CD14-positive monocyte (primary cell): Measurements from ENCODE around the gene UBE3A. TPM values are rescaled to one million over a fixed set of nuclear protein-coding genes. Genes with fewer than 3 reads are reported as not detected.

Experiments
- DNase-seq, 3 donors: peaks; one replicate each; pipeline ENCODE4 v3.0.0-alpha.2; 2011 to 2022
- H2AFZ ChIP-seq: 2 replicates; pipeline ENCODE4 v1.6.0; 2012; ENCODE audit warnings: mild to moderate bottlenecking, low read depth, low read length, inconsistent platforms; ENCODE audit not compliant: insufficient read depth, poor library complexity, severe bottlenecking
- H3K27ac ChIP-seq, 2 donors: 1 replicate in 1 of 2; 2 replicates in 1 of 2; pipeline ENCODE4 v1.5.1; 2012 to 2013; ENCODE audit warnings: low read length in 2 of 2, control low read depth in 1 of 2, inconsistent platforms in 1 of 2, low read depth in 1 of 2, mild to moderate bottlenecking in 1 of 2
- H3K27me3 ChIP-seq, 2 donors: one replicate each; pipeline versions ENCODE4 v1.6.0 to v1.6.1; 2011 to 2013; ENCODE audit warnings: low read length in 2 of 2; ENCODE audit not compliant: control insufficient read depth in 2 of 2, insufficient read depth in 2 of 2
- H3K36me3 ChIP-seq, 2 donors: replicated peaks in 1 of 2; 1 replicate in 1 of 2; 2 replicates in 1 of 2; pipeline versions ENCODE4 v1.5.1 to v1.6.1; 2012 to 2013; ENCODE audit warnings: low read length in 2 of 2, control low read depth in 1 of 2, inconsistent platforms in 1 of 2, mild to moderate bottlenecking in 1 of 2; ENCODE audit not compliant: insufficient read depth in 2 of 2, control insufficient read depth in 1 of 2
- H3K4me1 ChIP-seq, 2 donors: 1 replicate in 1 of 2; 2 replicates in 1 of 2; pipeline versions ENCODE4 v1.5.1 to v1.6.1; 2012 to 2013; ENCODE audit warnings: low read length in 2 of 2, control low read depth in 1 of 2, inconsistent platforms in 1 of 2, mild to moderate bottlenecking in 1 of 2, moderate library complexity in 1 of 2; ENCODE audit not compliant: insufficient read depth in 2 of 2, control insufficient read depth in 1 of 2
- H3K4me2 ChIP-seq: replicated peaks from 2 replicates; pipeline ENCODE3; 2012; ENCODE audit warnings: low read length, moderate library complexity, mild to moderate bottlenecking; ENCODE audit not compliant: poor library complexity, severe bottlenecking; ENCODE audit errors: extremely low read depth
- H3K4me3 ChIP-seq, 3 experiments: fragments of 200-600 bp in 1 of 3; sonication (generic) in 1 of 3; replicated peaks in 1 of 3; 1 replicate in 2 of 3; 2 replicates in 1 of 3; pipeline ENCODE4 v1.5.1; 2011 to 2013; ENCODE audit warnings: low read length in 3 of 3, mild to moderate bottlenecking in 3 of 3, control low read depth in 2 of 3, low read depth in 2 of 3, inconsistent platforms in 1 of 3, moderate library complexity in 1 of 3
- H3K79me2 ChIP-seq: 2 replicates; pipeline ENCODE4 v1.6.0; 2012; ENCODE audit warnings: mild to moderate bottlenecking, control low read depth, inconsistent platforms, low read length, moderate library complexity; ENCODE audit not compliant: insufficient read depth
- H3K9ac ChIP-seq: 2 replicates; pipeline ENCODE4 v1.6.0; 2017; ENCODE audit warnings: low read length, mild to moderate bottlenecking; ENCODE audit not compliant: insufficient read depth, poor library complexity, severe bottlenecking
- H3K9me3 ChIP-seq, 2 donors: replicated peaks in 1 of 2; 1 replicate in 1 of 2; 2 replicates in 1 of 2; pipeline versions ENCODE4 v1.5.1 to v1.6.1; 2012 to 2013; ENCODE audit warnings: low read length in 2 of 2, control low read depth in 1 of 2; ENCODE audit not compliant: control insufficient read depth in 1 of 2, insufficient read depth in 1 of 2
- H4K20me1 ChIP-seq: 2 replicates; pipeline ENCODE4 v1.6.0; 2012; ENCODE audit warnings: mild to moderate bottlenecking, low read length, control low read depth, moderate library complexity; ENCODE audit not compliant: insufficient read depth
- H3K27ac Mint-ChIP-seq, 7 donors: one replicate each; pipeline ENCODE4 v1.8.0; 2020; ENCODE audit warnings: mild to moderate bottlenecking in 7 of 7, mixed read lengths in 7 of 7, moderate library complexity in 6 of 7, inconsistent platforms in 2 of 7
- H3K27me3 Mint-ChIP-seq, 3 donors: one replicate each; pipeline ENCODE4 v1.8.0; 2021 to 2022; ENCODE audit warnings: low read depth in 3 of 3, mild to moderate bottlenecking in 3 of 3, mixed read lengths in 3 of 3, moderate library complexity in 3 of 3, inconsistent platforms in 1 of 3
- H3K36me3 Mint-ChIP-seq, 2 donors: one replicate each; pipeline ENCODE4 v1.8.0; 2020; ENCODE audit warnings: mixed read lengths in 2 of 2, inconsistent platforms in 1 of 2, mild to moderate bottlenecking in 1 of 2
- H3K4me1 Mint-ChIP-seq: one replicate; pipeline ENCODE4 v1.8.0; 2020; ENCODE audit warnings: mild to moderate bottlenecking, mixed read lengths
- H3K4me3 Mint-ChIP-seq, 2 donors: one replicate each; pipeline ENCODE4 v1.8.0; 2020; ENCODE audit warnings: mild to moderate bottlenecking in 2 of 2, mixed read lengths in 2 of 2, moderate library complexity in 1 of 2
- H3K9me3 Mint-ChIP-seq, 7 donors: one replicate each; pipeline ENCODE4 v1.8.0; 2020 to 2022; ENCODE audit warnings: mixed read lengths in 7 of 7, mild to moderate bottlenecking in 6 of 7, moderate library complexity in 6 of 7, inconsistent platforms in 2 of 7
- WGBS: methylation state at CpG from one replicate; pipeline ENCODE4 v1.1.5; 2013; ENCODE audit warnings: missing lambda C conversion rate; ENCODE audit not compliant: insufficient coverage; 5-methylcytosine and 5-hydroxymethylcytosine counted together
- intact Hi-C, 2 donors: fragments of 100-400 bp; cut with micrococcal nuclease; formaldehyde crosslinking; loops; one replicate each; pipeline versions ENCODE4 v1.15.0 to v1.15.1; 2023
- polyA plus RNA-seq, 3 donors: library from polyadenylated mRNA; depleted of rRNA in 1 of 3; unstranded in 2 of 3; stranded (reverse) in 1 of 3; fragments of 300-500 nt in 2 of 3; fragments of >200 nt in 1 of 3; fragmentation: Illumina TruSeq in 2 of 3; gene quantifications; 1 replicate in 2 of 3; 2 replicates in 1 of 3; pipeline ENCODE4 v1.2.3, GENCODE V29; 2012 to 2021
- TF ChIP-seq, protein P1 (sequence below): fragments of 200-600 bp; IDR thresholded peaks from one replicate; pipeline ENCODE4 v1.8.0; 2022; ENCODE audit warnings: antibody characterized with exemption, mild to moderate bottlenecking

UBE3A gene
- polyA plus RNA-seq, 3 donors = 13.9 to 73.3 (median 54.5) TPM

DNA sequence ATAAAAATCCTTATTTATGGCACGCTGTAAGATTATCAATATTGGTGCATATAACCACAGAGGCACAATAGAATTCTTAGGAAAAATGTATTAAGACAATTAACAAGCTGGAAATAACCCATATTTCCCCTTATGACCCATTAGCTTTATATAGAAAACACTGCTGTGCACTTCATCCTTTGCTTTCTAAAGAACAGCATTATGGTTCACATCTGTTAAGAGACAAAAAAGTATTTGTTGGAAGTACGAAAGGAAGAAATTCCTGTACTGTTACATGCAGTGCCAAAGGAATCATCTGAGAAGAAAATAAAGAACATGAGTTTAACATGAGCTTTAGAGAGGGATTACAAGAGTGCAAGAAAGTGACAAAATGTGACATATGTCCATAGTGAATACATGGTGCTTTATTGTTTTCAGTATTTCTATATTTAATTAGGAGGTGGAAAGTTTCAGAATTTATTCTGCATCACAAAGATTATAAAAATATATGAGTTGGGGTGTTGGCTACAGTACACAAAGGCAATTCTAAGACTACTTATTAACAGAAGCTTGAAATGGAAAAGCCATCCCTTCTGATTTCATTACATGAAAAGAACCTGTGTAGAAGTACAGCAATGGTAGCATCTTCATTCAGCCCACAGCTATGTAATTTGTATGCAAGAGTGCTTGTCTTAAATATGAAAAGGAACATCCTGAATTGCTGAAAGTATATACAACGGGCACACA lies 6.8 kb downstream of the UBE3A start:
- Mint-ChIP-seq H3K27ac (no peak overlapping the region), H3K27me3 (no peaks in the 10 kb centered on the region), H3K4me3 (no peak overlapping the region), H3K4me1 (peaks cover 16% of the 10 kb centered on the region), H3K9me3 (peaks cover 0 to 4% (median 0%) of the 10 kb centered on the region in 7 donors), H3K36me3 (peaks cover 2 to 18% of the 10 kb centered on the region in 2 donors)
- intact Hi-C loops = no loop called here
- H3K27ac ChIP-seq = peak overlapping the region in 1 of 2 donors; percentile 34
- peaks cover 97% of the 10 kb centered on the region for H3K79me2 ChIP-seq
- no peaks in the 10 kb centered on the region for H3K36me3 ChIP-seq
- no peak overlapping the region for H3K9ac ChIP-seq
- TF ChIP-seq, protein P1, sequence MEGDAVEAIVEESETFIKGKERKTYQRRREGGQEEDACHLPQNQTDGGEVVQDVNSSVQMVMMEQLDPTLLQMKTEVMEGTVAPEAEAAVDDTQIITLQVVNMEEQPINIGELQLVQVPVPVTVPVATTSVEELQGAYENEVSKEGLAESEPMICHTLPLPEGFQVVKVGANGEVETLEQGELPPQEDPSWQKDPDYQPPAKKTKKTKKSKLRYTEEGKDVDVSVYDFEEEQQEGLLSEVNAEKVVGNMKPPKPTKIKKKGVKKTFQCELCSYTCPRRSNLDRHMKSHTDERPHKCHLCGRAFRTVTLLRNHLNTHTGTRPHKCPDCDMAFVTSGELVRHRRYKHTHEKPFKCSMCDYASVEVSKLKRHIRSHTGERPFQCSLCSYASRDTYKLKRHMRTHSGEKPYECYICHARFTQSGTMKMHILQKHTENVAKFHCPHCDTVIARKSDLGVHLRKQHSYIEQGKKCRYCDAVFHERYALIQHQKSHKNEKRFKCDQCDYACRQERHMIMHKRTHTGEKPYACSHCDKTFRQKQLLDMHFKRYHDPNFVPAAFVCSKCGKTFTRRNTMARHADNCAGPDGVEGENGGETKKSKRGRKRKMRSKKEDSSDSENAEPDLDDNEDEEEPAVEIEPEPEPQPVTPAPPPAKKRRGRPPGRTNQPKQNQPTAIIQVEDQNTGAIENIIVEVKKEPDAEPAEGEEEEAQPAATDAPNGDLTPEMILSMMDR = no peak
- H3K4me2 ChIP-seq = no peak overlapping the region
- peaks cover 4 to 9% of the 10 kb centered on the region in 2 donors for H3K4me1 ChIP-seq
- no peak for DNase-seq
- no peaks in the 10 kb centered on the region for H3K27me3 ChIP-seq
- no peaks in the 10 kb centered on the region for H3K9me3 ChIP-seq
- 70% methylated on average over 2 of the region's 3 CpGs for WGBS
- H2AFZ ChIP-seq = no peak overlapping the region
- no peak overlapping the region for H3K4me3 ChIP-seq
- peaks cover 91% of the 10 kb centered on the region for H4K20me1 ChIP-seq

DNA sequence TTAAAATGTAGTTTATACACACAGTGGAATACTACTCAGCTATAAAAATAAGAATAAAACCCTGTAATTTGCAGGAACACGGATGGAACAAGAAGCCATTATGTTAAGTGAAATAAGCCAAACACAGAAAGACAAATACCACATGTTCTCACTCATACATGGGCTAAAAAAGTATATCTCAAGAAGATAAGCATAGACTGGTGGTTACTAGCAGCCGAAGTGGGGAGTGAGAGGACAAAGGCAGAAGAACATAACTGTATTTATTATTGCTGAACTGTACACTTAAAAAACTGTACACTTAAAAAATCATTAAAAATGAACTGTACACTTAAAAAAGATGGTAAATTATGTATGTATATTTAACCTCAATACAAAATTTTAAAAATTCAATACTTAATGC lies 11.0 kb downstream of the UBE3A start:
- Histone ChIP-seq H3K4me2 (no peak overlapping the region), H3K9ac (no peak overlapping the region), H3K27ac (no peak overlapping the region), H3K4me3 (no peak overlapping the region), H3K79me2 (peaks cover 97% of the 10 kb centered on the region), H3K27me3 (no peaks in the 10 kb centered on the region), H3K4me1 (no peaks in the 10 kb centered on the region), H3K36me3 (no peaks in the 10 kb centered on the region), H4K20me1 (peaks cover 91% of the 10 kb centered on the region), H2AFZ (no peak overlapping the region), H3K9me3 (no peaks in the 10 kb centered on the region)
- DNase-seq = no peak
- no CpG with 5 or more reads among the region's 2 CpGs for WGBS
- Mint-ChIP-seq H3K27me3 (no peaks in the 10 kb centered on the region), H3K9me3 (peaks cover 0 to 7% (median 3%) of the 10 kb centered on the region in 7 donors), H3K4me3 (no peak overlapping the region), H3K36me3 (peaks cover 6 to 13% of the 10 kb centered on the region in 2 donors), H3K27ac (no peak overlapping the region), H3K4me1 (peaks cover 3% of the 10 kb centered on the region)
- intact Hi-C loops = no loop called here
- TF ChIP-seq, protein P1 = no peak
